Measurements from ENCODE around the gene CLEC4A. TPM values are rescaled to one million over a fixed set of nuclear protein-coding genes. Genes with fewer than 3 reads are reported as not detected.
"Not testable (repeated sequence)": the region's sequence is repeated elsewhere in the genome, so short reads cannot be mapped to it uniquely, and the experiment has no call there.

CLEC4A gene
- total RNA-seq, 1 donor from 2014 or later = 0.35 TPM

DNA sequence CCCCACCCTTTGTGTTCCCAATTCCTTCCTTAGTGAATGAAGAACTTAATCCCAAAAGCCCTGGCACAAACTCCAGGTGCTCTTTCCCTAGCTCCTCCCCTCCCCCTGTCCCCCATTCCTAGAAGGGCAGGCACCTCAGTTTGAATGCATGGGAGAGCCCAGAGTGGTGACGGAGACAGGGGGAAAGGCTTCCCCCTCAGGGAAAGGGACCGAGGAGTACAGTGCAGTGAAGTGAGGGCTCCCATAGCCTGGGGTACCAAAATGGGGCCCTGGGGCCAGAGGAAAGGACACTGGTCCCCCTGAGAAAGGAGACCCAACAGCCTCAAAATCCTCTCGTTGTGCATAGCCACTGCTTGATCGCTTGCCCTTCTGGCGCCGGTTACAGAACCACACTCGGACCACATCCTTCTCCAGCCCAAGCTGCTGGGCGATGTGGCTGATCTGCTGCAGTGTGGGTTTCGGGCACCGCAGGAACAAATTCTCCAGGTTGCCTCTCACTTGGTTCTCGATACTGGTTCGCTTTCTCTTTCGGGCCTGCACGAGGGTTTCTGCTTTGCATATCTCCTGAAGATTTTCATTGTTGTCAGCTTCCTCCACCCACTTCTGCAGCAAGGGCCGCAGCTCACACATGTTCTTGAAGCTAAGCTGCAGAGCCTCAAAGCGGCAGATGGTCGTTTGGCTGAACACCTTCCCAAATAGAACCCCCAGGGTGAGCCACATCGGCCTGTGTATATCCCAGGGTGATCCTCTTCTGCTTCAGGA lies 10.4 kb downstream of the CLEC4A start:
- not testable (repeated sequence) for DNase-seq (ENCODE audit: low read depth)

DNA sequence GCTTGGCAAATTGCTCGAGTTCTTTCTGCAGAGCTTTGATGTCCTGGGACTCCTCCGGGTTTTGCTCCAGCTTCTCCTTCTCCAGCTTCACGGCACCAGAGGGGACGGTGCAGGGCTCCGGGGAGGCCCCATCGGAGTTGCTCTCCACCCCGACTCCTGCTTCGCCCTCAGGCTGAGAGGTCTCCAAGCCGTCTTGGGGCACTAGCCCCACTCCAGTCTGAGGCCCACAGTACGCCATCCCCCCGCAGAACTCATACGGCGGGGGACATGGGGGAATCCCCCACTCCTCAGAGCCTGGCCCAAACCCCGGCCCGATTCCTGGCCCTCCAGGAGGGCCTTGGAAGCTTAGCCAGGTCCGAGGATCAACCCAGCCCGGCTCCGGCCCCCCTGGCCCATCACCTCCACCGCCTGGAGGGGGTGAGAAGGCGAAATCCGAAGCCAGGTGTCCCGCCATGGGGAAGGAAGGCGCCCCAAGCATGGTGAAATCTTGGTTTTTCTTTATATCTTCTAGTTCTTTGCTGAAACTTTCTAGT lies 11.0 kb downstream of the CLEC4A start:
- not testable (repeated sequence) for DNase-seq (ENCODE audit: low read depth)

DNA sequence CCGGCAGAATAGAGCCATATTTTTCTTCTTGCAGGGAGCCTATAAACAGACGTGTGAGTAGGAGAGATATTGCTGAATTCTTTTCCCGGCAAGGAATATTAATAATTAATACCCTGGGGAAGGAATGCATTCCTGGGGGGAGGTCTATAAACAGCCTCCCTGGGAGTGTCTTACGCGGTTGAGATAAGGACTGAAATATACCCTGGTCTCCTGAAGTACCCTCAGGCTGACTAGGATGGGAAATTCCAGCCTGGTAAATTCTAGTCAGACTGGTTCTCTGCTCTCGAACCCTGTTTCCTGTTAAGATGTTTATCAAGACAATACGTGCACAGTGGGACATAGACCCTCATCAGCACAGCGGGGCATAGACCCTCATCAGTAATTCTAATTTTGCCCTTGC lies 18.2 kb downstream of the CLEC4A start:
- not testable (repeated sequence) for DNase-seq (ENCODE audit: low read depth)

DNA sequence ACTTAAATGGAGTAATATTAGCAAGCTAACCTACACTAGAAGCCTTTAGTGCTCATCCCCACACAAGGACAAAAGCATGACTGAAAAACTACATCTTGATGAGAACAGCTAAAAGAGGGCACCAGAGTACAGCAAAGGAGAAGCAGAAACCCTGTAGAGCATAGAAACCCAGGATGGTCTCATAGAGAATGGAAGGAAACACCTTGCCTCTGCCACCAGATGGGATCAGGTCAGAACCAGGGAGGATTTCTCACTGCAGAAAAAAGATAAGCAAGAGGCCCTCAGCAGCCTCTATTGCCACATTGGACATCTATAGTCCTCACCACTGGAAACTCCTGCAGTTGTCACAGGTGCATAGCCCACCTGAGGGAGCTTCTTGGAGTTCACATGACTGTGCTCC lies 19.8 kb downstream of the CLEC4A start:
- DNase-seq (ENCODE audit: low read depth) = no peak

DNA sequence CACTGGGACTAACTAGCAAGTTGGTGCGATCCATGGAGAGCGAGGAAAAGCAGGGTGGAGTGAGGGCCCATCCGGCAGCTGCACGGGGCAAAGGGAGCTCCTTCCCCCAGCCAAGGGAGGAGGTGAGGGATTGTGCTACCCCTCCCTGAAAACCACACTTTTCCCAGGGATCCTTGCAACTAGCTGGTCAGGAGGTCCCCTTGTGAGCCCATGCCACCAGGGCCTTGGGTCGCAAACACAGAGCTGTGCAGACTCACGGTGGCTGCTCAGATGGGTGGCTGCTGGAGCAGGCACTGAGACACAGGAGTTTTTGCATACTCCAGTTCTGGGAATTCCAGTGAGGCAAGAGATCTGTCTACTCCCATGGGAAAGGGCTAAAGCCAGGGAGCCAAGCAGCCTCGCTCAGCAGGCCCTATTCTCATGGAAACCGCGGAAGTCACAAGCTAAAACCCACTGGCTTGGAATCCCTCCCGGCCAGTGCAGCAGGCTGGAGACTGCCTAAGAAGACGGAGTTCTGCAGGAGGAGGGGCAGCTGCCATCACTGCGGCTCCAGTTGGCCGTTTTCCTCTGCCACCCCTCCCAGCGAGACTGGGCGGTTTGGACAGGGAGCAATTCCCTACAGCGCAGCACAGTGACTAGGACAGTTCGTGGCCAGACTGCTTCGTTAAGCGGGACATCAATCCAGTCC lies 22.5 kb downstream of the CLEC4A start:
- DNase-seq (ENCODE audit: low read depth) = peak; percentile 82

DNA sequence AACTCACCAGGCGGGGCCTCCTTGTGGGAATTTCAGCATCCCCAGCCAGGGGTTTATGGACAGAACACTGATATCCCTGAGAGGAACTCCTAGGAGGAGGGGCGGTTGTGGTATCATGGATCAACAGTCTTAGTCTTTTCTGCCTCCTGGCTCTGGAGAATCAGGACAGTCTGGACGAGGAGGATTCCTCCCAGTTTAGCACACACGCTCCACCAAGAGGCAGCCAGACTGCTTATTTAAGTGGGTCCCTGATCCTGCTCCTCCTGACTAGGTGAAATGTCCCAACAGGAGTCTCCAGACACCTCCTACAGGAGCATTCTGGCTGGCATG lies 23.0 kb downstream of the CLEC4A start:
- DNase-seq (ENCODE audit: low read depth) = no peak

DNA sequence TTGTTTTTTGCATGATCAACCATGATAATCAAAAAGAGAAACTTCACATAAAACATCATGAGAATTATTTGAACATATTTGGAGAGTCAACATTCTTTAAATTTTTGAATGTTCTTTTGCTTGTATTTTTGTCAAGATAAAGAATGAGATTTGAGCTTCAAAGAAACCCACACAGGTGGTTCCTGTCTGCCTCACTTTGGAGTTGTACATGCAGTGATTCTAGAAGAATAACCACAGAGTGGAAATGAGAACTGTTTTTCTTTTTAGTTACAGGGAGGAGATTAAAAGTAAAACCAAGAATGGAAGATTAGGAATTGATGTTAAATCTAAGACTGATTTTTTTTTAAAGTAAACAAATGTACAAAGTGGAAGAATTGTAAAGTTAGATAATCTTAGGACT lies 31.1 kb downstream of the CLEC4A start:
- DNase-seq (ENCODE audit: low read depth) = no peak

DNA sequence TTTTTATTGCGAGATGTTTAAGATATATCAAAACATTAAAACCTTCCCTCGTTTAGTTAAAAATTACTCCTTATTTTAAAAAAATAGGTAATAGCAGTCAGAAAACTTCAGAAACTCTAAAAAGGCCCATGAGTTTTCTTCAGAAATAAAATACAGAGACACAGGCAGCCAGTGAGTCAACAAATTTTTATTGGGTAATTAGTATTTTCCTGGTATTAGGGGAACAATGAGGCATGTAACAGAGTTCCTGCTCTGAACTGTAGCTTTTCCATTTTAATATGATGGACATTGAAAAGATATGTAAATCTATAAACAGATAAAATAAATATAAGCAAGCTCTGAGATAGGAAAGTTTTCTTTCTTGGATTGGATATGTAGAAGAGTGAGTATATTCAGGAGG lies 33.0 kb downstream of the CLEC4A start:
- DNase-seq (ENCODE audit: low read depth) = peak; percentile 69

DNA sequence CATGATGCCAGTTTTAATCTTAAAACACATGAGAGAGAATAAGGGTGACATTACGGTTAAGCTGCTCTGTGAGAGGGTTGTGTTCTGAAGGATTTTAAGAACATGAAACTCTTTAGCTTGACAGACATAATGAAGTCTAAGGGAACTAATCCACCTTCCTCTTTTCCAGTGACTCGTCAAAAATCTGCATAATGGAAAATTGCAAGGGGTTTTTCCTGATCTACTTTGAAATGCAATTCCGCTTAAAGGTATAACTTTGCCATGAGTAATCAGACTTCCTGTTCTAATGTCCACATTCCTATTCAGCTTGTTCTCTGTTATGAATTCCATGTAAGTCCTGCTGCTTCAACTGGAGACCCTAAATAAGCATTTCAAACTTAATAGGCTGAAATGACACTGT lies 33.4 kb downstream of the CLEC4A start, which contains the start of gene ZNF705A:
Gene ZNF705A, plus strand, starts transcription at position 171 of the 400 bp plus-strand sequence. CDS start 15,611 bp downstream, outside the sequence.
- peak; percentile 98 for DNase-seq (ENCODE audit: low read depth)

DNA sequence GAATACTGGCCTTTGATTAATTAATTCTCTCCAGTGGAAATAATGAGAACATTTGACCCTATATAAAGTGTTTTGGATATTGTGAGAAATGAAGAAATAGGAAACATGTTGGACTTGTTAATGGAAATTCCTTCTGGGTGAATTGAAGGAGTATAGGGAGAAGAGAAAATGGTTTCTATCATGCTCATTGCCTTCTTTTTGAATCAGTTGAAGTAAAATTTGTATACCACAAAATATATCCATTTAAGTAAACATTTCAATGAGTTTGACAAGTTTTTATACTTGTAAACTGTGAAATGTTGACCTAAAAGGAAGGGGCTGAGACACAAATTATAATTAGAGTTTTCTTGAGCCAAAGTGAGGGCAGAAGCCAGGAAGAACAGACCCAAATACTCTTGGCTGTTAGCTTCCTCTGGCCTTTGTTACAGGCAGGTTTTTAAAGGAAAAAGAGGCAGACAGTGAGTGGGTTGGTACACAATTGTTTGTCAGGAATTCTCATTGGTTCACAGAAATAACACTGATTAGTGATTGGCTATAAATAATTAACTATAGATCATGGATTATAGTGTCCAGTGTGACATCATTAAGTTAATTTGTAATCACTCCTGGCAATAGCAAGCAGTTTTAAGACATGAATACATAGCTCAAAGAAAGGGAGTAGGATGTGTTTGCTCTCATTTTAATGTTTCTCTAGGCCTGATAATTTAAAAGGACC lies 34.2 kb downstream of the CLEC4A start:
- DNase-seq (ENCODE audit: low read depth) = peak; percentile 98

DNA sequence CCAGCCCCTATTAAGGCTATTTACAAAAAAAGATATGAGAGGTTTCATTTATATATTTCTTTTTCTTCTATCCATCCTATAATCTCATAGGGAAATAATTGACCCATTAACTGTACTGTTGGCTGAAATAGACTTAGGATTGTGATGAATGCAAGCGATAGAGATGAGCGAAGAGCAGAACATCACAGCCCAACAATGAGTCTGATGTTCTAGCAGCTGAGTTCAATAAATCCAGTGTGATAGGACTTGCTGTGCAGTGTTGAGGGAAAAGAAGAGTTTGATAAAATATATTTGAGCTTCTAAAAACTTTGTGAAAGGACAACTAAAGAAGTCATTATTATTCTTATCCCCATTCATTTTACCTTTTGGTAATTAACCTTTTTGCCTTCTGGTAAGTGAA lies 49.5 kb downstream of the CLEC4A start:
- DNase-seq (ENCODE audit: low read depth) = not testable (repeated sequence)

DNA sequence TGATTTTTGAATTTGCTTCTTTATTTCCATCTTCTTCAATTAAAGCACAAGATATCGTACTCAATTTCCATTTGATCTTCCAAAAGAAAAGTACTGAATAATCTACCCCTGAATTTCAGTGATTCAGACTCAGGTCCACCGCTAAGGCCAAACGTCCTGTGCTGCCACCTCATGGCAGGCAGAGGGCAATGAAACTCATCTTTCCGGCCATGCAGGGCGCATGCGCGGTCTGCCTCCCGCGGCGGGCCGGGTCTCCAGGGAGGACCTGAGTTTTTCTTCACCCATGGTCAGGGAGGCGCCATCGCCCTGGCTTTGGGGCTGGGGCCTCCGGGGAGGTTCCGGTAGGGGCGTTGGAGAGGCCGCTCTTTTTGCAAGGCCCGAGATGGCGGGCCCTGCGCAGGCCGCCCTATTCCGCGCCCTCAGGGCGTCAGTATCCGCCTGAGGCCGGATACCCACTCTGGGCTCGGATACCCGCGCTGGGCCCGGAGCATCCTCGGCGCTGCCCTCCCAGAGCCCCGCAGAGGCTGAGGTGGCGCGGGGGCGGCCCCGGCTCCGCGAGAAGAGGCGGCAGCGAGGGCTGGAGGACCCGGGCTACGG lies 56.7 kb downstream of the CLEC4A start:
- peak; percentile 61 for DNase-seq (ENCODE audit: low read depth)

DNA sequence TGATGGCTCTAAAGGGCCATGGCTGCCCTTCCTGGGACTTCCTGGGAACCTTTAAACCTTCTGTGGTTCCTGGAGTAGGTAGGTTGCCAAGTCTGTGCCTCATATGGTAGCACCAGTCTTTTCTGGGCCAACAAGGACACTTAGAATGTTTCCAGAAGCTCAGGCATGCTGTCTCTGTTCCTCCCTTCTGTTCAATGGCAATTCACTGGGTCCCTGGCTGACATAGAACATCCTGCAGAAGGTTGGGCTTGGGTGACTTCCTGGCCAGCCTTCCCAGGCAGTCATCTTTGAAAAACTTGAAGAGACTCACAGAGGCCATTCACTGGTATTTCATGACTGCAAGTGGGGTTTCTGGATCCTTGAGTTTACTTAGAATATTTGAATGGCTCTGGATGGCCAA lies 57.9 kb downstream of the CLEC4A start:
- DNase-seq (ENCODE audit: low read depth) = not testable (repeated sequence)

DNA sequence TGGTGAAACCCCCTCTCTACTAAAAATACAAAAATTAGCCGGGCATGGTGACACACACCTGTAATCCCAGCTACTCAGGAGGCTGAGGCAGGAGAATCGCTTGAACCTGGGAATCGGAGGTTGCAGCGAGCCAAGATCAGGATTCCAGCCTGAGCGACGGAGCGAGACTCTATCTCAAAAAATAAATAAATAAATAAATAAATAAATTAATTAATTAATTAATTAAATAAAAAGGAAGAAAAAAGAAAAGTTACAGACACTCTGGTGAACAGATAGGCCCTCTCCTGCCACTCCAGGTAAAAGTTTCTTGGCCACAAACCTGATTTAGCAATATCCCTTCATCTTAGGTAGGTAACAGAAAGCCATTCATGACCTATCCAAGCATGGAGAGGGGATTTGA lies 59.5 kb downstream of the CLEC4A start:
- DNase-seq (ENCODE audit: low read depth) = not testable (repeated sequence)

DNA sequence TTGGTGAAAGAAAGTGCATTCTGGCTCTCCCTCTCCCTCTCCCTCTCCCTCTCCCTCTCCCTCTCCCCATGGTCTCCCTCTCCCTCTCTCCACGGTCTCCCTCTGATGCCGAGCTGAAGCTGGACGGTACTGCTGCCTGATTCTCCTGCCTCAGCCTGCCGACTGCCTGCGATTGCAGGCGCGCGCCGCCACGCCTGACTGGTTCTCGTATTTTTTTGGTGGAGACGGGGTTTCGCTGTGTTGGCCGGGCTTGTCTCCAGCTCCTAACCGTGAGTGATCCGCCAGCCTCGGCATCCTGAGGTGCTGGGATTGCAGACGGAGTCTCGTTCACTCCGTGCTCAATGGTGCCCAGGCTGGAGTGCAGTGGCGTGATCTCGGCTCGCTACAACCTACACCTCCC lies 59.9 kb downstream of the CLEC4A start:
- DNase-seq (ENCODE audit: low read depth) = not testable (repeated sequence)

DNA sequence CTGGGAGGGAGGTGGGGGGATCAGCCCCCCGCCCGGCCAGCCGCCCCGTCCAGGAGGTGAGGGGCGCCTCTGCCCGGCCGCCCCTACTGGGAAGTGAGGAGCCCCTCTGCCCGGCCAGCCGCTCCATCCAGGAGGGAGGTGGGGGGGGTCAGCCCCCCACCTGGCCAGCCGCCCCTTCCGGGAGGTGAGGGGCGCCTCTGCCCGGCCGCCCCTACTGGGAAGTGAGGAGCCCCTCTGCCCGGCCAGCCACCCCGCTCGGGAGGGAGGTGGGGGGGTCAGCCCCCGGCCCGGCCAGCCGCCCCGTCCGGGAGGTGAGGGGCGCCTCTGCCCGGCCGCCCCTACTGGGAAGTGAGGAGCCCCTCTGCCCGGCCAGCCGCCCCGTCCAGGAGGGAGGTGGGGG lies 60.8 kb downstream of the CLEC4A start:
- DNase-seq (ENCODE audit: low read depth) = not testable (repeated sequence)

DNA sequence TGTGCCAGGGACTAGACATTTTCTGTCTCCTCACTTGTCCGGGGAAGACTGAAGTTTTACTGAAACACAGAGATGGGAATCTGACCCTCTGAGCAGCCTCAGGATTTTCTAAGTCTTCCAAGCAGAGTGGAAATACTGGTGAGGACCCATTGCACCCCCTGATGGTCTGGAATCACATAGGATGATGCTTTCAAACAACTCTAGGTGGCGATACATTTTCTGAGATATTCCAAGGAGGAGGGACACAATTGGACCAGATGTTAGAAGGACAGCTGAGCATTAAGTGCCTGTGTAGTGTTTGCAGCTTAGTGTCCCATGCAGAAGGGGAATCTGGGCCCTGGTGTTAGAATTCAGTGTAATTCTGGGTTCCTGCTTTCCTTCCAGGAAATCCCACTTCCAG lies 64.7 kb downstream of the CLEC4A start:
- not testable (repeated sequence) for DNase-seq (ENCODE audit: low read depth)

Other genes with a start within 250 kb of the CLEC4A start
- 5.6 and 8.7 TPM in 2 replicates for gene SLC2A3, start 187.4 kb upstream of the CLEC4A start, total RNA-seq
- gene FOXJ2, start 90.9 kb upstream of the CLEC4A start, total RNA-seq = 5.0 and 8.2 TPM in 2 replicates
- 0.17 and 0.30 TPM in 2 replicates for gene C3AR1, start 57.3 kb upstream of the CLEC4A start, total RNA-seq
- gene NECAP1, start 41.3 kb upstream of the CLEC4A start, total RNA-seq = 41.6 and 44.6 TPM in 2 replicates
- gene ZNF705A, start 33.4 kb downstream of the CLEC4A start, total RNA-seq = under 0.01 TPM in 1 of 2 replicates, not detected in the other
- gene FAM90A1, start 104.0 kb downstream of the CLEC4A start, total RNA-seq = 0.10 TPM in 1 of 2 replicates, not detected in the other

Measured in renal cortical epithelial cell (primary cell).